Cardiac septum (tissue), 1 donor: Measurements from ENCODE around the gene ANO6. TPM values are rescaled to one million over a fixed set of nuclear protein-coding genes. Genes with fewer than 3 reads are reported as not detected.

Experiments used
- DNase-seq: peaks from one replicate; pipeline ENCODE4 v3.0.0-alpha.2; 2020; ENCODE audit warnings: low spot score
- intact Hi-C: fragments of 100-400 bp; cut with DNase I; formaldehyde crosslinking; loops from one replicate; pipeline ENCODE4 v1.14.0; 2022
- total RNA-seq: library from RNA; stranded (reverse); fragmentation: NEBNext Ultra II Directional; extraction: Animal tissue kit (Norgen Biotek cat#: 25700); gene quantifications from one replicate; pipeline ENCODE4 v1.2.1, GENCODE V29; 2021
- donor health status: DM: no; HTN: no; CAD: no.

Gene ANO6
- total RNA-seq, 1 donor from 2014 or later, result 49.0 TPM

DNA sequence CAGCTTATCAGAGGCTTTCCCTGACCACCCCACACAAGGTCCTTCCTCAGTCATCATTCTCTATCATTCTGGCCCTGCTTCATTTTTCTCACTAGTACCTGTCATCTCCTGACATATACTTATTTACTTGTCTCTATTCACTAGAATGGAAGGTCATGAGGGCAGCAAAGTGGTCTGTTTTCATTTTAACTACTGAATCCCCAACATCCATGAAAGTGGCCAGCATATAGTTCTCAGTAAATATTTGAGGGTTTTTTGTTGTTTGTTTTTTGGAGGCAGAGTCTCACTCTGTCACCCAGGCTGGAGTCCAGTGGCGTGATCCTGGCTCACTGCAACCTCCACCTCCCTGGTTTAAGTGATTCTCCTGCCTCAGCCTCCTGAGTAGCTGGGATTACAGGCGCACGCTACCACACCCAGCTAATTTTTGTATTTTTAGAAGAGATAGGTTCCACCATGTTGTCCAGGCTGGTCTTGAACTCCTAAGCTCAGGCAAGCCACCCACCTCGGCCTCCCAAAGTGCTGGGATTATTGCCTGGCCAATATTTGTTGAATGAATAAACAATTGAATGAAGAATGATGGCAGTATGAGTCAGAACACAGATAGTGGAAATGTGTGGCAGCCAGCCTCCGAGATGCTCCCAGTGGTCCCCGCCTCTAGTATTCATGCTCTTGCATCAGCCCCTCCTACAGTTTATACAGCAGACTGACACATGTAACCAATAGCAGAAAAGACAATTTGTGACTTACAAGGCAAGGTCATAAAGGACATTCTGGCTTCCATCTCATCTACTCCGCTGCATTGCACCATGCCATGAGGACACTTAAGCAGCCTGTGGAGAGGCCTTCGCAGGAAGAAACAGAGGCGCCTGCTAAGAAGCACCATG is 7.0 kb upstream of the ANO6 start:
- intact Hi-C loops, result no loop called here
- no peak for DNase-seq

GRCh38 chr12:45209784-45210183 is 6.1 kb upstream of the ANO6 start:
- intact Hi-C loops, result no loop called here
- no peak for DNase-seq

GRCh38 chr12:45212064-45212463 is 3.8 kb upstream of the ANO6 start:
- intact Hi-C loops, result no loop called here

GRCh38 chr12:45213107-45213506 is 2.8 kb upstream of the ANO6 start:
- DNase-seq, result no peak
- intact Hi-C loops, result no loop called here

More at GRCh38 chr12:45212064-45212463, 3.8 kb upstream of the ANO6 start:
- no peak for DNase-seq

GRCh38 chr12:45214071-45214470 is 1.8 kb upstream of the ANO6 start:
- intact Hi-C loops, result no loop called here
- no peak for DNase-seq

DNA sequence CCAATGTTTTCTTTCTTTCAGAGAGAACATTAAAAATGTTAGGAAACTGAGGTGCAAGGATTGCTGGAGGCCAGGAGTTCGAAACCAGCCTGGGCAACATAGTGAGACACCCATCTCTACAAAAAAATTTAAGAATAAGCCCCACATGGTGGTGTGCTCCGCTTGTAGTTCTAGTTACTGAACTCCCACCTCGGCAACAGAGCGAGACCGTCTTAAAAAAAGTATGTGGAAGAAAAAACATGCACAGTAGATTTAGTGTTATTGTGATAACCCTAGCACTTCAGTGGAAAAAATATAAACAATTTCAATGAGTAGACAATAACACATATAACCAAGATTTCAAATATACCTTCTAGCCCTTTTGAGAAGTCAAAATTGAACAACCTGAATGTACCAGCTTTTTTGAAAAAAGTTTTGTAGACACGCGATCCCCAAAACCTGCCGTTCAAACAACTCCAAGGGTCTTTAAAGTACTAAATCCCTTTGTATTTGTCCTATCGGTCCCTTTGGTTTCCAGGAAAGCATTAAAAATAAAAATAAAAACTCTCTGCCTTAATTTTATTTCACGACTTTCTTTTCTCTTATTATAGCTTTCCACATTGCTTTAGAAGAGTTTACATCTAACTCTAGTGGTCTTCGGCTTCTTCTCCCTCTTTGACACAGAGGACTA is 1.0 kb upstream of the ANO6 start:
- intact Hi-C loops, result loop anchor here (5.0 kb wide), 2 partner anchors 142 to 512 kb away; partner anchors contain the start of gene ARID2
- DNase-seq, result no peak

GRCh38 chr12:45216230-45216982 is 511 bp downstream of the ANO6 start:
- DNase-seq, result peak; percentile 81
- intact Hi-C loops, result loop anchor here (1.0 to 5.0 kb wide), 4 partner anchors 15 to 511 kb away; partner anchors contain the start of gene ARID2

DNA sequence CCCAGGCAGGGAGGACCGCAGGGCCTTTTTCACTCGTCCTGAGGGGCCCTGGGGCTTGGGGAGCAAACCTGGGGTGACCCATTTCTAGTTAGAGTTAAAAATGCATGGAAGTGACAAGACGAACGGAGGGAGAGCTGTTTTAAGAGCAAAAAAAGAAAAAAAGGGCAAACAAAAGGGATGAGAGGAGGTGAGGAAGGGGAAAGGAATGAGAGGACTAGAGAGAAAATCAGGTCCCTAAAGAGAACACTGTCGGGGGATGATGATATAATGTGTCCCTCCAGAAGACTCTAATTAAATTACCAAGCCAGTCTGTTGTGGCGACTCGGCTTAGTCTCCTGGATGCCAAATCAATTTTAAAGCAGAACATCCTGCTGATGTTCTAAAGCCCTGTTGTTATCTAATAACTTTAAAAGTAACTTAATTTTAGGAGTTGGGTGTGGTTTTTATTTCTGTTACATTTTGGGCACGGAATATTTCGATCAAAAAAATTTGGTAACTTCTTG is 1.1 kb downstream of the ANO6 start:
- no peak for DNase-seq
- intact Hi-C loops, result loop anchor here (1.0 to 5.0 kb wide), 4 partner anchors 14 to 510 kb away; partner anchors contain the start of gene ARID2

DNA sequence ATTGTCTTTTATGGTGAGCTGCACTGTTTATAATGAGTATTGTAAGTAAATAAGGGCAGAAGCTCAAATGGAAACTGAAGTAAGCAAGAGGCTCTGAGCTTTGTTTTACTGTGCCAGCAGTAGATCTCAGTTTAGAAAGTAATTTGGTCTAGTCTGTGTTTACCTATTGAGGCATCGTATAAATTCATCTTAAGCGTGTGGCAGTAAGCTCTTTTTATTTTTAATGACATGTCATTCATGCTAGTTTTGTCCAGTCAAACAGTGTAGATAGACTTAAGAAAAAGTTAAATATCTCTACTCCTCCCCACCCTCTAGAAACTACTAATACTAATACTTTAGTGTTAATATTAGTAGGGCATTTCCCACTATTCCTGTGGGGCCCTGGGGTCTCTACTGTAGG is 2.0 kb downstream of the ANO6 start:
- no peak for DNase-seq
- intact Hi-C loops, result loop anchor here (2.0 to 5.0 kb wide), 3 partner anchors 51 to 509 kb away; partner anchors contain the start of gene ARID2

GRCh38 chr12:45219621-45220020 is 3.7 kb downstream of the ANO6 start:
- no peak for DNase-seq
- intact Hi-C loops, result loop anchor here (5.0 kb wide), 2 partner anchors 138 to 508 kb away; partner anchors contain the start of gene ARID2

- intact Hi-C loops, result no loop called here
- DNase-seq, result no peak
These were observed 4.6 kb downstream of the ANO6 start for GRCh38 chr12:45220363-45220931.

GRCh38 chr12:45220969-45221368 is 5.1 kb downstream of the ANO6 start:
- intact Hi-C loops, result no loop called here
- no peak for DNase-seq

DNA sequence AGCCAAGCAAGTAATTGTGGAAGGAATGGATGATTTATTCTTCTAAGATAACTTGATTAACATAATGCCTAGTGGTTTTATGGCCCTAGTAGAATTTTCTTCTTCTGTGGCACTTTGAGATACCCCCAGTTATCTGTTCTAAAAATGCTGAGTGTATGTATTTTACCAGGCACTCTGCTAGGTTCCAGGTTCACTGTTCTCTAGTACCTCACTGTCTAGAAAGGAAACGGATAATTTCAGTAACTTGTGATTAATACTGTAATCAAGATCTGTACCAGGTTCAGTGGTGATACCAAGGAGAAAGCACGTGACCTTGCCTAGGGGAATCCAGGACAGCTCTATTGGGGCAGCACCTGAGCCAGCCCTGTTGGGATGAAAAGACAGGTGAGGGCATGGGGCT is 8.0 kb downstream of the ANO6 start:
- no peak for DNase-seq
- intact Hi-C loops, result no loop called here

GRCh38 chr12:45224311-45224710 is 8.4 kb downstream of the ANO6 start:
- no peak for DNase-seq
- intact Hi-C loops, result no loop called here

GRCh38 chr12:45226021-45226420 is 10.1 kb downstream of the ANO6 start:
- intact Hi-C loops, result no loop called here
- no peak for DNase-seq

GRCh38 chr12:45227316-45228067 is 11.6 kb downstream of the ANO6 start:
- intact Hi-C loops, result no loop called here
- DNase-seq, result no peak

DNA sequence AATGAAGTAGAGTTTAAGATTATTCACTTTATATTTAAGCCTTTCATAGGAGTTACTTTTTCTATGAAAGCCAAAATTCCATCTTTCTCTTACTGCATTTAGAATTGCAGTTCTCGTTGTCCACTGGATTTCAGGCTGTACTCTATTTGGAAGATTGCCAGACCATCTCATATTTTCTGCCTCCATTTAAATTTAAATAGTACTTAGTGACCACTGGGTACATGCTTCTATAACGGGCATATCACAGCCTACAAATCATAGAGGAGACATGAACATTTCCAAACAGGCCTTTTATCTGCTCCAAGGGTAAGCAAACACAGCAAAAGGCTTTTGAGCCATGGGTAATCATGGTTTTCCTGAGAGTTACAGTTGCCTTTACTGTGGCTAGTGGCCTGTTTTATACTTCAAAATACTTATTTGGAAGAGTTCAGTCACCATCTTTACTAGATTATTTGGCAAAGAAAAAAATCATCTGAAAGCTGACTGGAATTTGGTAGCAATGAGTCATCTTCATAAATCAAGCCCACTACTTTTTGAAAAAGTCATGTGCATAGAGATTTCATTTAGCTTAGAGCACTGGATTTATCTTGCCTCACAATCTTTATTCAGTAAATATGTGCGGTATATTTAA is 15.7 kb downstream of the ANO6 start:
- intact Hi-C loops, result loop anchor here (1.0 kb wide), 1 partner anchor 15 kb away; the partner anchor contains the start of gene ANO6
- no peak for DNase-seq

DNA sequence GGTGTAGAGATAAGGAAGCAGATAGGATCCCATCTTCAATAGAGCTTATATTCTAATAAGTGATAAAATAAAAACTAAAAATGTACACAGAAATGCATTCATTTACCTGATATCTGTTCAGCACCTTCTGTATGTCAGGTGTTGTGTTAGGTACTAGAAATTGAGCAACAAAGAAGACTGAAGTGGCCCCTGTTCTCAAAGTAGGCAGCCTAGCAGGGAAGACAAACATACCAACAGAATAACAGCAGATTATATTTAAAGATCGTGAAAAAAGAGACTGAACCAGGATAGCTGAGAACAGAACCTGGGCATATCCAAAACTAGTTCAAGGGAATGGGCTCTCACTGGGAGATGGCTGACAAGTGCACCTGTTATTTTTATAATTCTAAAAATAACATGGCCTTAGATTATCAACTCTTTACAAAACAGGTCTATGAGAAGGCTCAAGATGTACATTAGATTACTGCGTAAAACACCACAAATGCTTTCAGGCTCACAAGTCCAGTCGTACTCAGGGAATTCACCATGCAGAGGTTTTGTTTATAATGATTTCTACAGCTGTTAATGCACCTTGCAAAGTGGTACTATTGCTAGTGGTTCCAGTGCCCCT is 16.4 kb downstream of the ANO6 start:
- intact Hi-C loops, result no loop called here
- DNase-seq, result no peak
